HepG2 (cell line): ENCODE measurements around the gene ALG8. TPM values are rescaled to one million over a fixed set of nuclear protein-coding genes. Genes with fewer than 3 reads are reported as not detected.

Experiments
- AHR ChIP-seq: IDR thresholded peaks from 2 replicates; pipeline ENCODE4 v1.6.1; 2018; ENCODE audit warnings: missing genetic modification reagents, missing compliant biosample characterization
- ARNT ChIP-seq: fragments of 450-650 bp; IDR thresholded peaks from 2 replicates; pipeline ENCODE4 v1.6.1; 2017
- BRCA1 ChIP-seq: sonication (generic); formaldehyde crosslinking; IDR thresholded peaks from 2 replicates; pipeline ENCODE4 v1.4.0; 2020; ENCODE audit warnings: missing genetic modification reagents
- ERF ChIP-seq: IDR thresholded peaks from 2 replicates; pipeline ENCODE4 v1.6.1; 2018; ENCODE audit warnings: missing biosample characterization, missing genetic modification reagents
- HMGA1 ChIP-seq: sonication (generic); formaldehyde crosslinking; conservative IDR thresholded peaks from 2 replicates; pipeline ENCODE4 v1.4.0; 2020; ENCODE audit warnings: missing genetic modification reagents
- JUNB ChIP-seq: sonication (generic); formaldehyde crosslinking; IDR thresholded peaks from 2 replicates; pipeline ENCODE4 v1.8.0; 2022; ENCODE audit warnings: missing genetic modification reagents, mild to moderate bottlenecking, borderline replicate concordance
- JUND ChIP-seq: sonication (generic); formaldehyde crosslinking; IDR thresholded peaks from 2 replicates; pipeline ENCODE4 v1.8.0; 2022; ENCODE audit warnings: mild to moderate bottlenecking, missing genetic modification reagents
- MIXL1 ChIP-seq: IDR thresholded peaks from 2 replicates; pipeline ENCODE4 v1.6.1; 2016
- POLR2A ChIP-seq, 2 experiments: IDR thresholded peaks; 2 replicates each; pipeline ENCODE4 v1.6.1; 2011; ENCODE audit warnings: low read depth in 2 of 2, low read length in 2 of 2, mild to moderate bottlenecking in 1 of 2, moderate library complexity in 1 of 2; ENCODE audit not compliant: insufficient read depth in 1 of 2
- POLR2G ChIP-seq: fragments of 200-400 bp; formaldehyde crosslinking; IDR thresholded peaks from 2 replicates; pipeline ENCODE4 v1.6.1; 2018; ENCODE audit warnings: mild to moderate bottlenecking, low read depth, low read length, moderate library complexity
- PTBP1 ChIP-seq: fragments of 200-400 bp; formaldehyde crosslinking; IDR thresholded peaks from 2 replicates; pipeline ENCODE4 v1.6.1; 2018; ENCODE audit warnings: low read length, low read depth; ENCODE audit not compliant: poor library complexity, severe bottlenecking
- RXRA ChIP-seq: sonication (generic); formaldehyde crosslinking; IDR thresholded peaks from 2 replicates; pipeline ENCODE4 v1.5.1; 2020; ENCODE audit warnings: missing genetic modification reagents
- SALL1 ChIP-seq: sonication (generic); formaldehyde crosslinking; IDR thresholded peaks from 2 replicates; pipeline ENCODE4 v1.8.0; 2022; ENCODE audit warnings: mild to moderate bottlenecking, missing genetic modification reagents
- SMARCC2 ChIP-seq: fragments of 450-650 bp; IDR thresholded peaks from 2 replicates; pipeline ENCODE4 v1.6.1; 2017; ENCODE audit warnings: antibody characterized with exemption, mild to moderate bottlenecking
- YEATS2 ChIP-seq: sonication (generic); formaldehyde crosslinking; IDR thresholded peaks from 2 replicates; pipeline ENCODE4 v1.4.0; 2020; ENCODE audit warnings: missing genetic modification reagents, borderline replicate concordance
- ZFX ChIP-seq: sonication (generic); formaldehyde crosslinking; IDR thresholded peaks from 2 replicates; pipeline ENCODE4 v1.4.0; 2020; ENCODE audit warnings: mild to moderate bottlenecking, low read depth, missing genetic modification reagents, moderate library complexity
- ZNF253 ChIP-seq: sonication (generic); formaldehyde crosslinking; IDR thresholded peaks from 2 replicates; pipeline ENCODE4 v1.8.0; 2022; ENCODE audit warnings: mild to moderate bottlenecking, missing genetic modification reagents, borderline replicate concordance
- ZNF331 ChIP-seq: sonication (generic); formaldehyde crosslinking; IDR thresholded peaks from 2 replicates; pipeline ENCODE4 v1.4.0; 2020; ENCODE audit warnings: missing genetic modification reagents
- ZNF382 ChIP-seq: sonication (generic); formaldehyde crosslinking; IDR thresholded peaks from 2 replicates; pipeline ENCODE4 v1.5.0; 2020; ENCODE audit warnings: missing genetic modification reagents, mild to moderate bottlenecking, borderline replicate concordance
- ZNF549 ChIP-seq: sonication (generic); formaldehyde crosslinking; IDR thresholded peaks from 2 replicates; pipeline ENCODE4 v1.5.0; 2020; ENCODE audit warnings: missing genetic modification reagents
- ZNF879 ChIP-seq: sonication (generic); formaldehyde crosslinking; IDR thresholded peaks from 2 replicates; pipeline ENCODE4 v1.8.1; 2023; ENCODE audit warnings: missing genetic modification reagents
- ZSCAN29 ChIP-seq: sonication (generic); formaldehyde crosslinking; conservative IDR thresholded peaks from 2 replicates; pipeline ENCODE4 v1.4.0; 2020; ENCODE audit warnings: mild to moderate bottlenecking, missing genetic modification reagents
- polyA plus RNA-seq, 8 experiments: library from polyadenylated mRNA; depleted of rRNA in 3 of 8; stranded (reverse) in 7 of 8; unstranded in 1 of 8; fragments of >200 nt; fragmentation: Illumina TruSeq in 4 of 8; extraction: Trizol in 4 of 8; gene quantifications; 2 replicates each; pipeline versions ENCODE4 v1.2.1 to v1.2.3, GENCODE V29; 2011 to 2016; ENCODE audit warnings: low read depth in 4 of 8, missing spikeins in 1 of 8, mixed read lengths in 1 of 8; ENCODE audit not compliant: insufficient read depth in 1 of 8
- total RNA-seq, 5 experiments: library from RNA; depleted of rRNA; stranded (reverse); fragments of >200 nt; fragmentation: Illumina TruSeq; extraction: Trizol; gene quantifications; 2 replicates each; pipeline ENCODE4 v1.2.3, GENCODE V29; 2016; ENCODE audit warnings: low read depth in 1 of 5
- TF ChIP-seq, protein P1 (sequence below): sonication (generic); formaldehyde crosslinking; IDR thresholded peaks from 2 replicates; pipeline ENCODE4 v1.4.0; 2020; ENCODE audit warnings: missing genetic modification reagents
- TF ChIP-seq, protein P2 (sequence below): sonication (generic); formaldehyde crosslinking; conservative IDR thresholded peaks from 2 replicates; pipeline ENCODE4 v1.4.0; 2020; ENCODE audit warnings: missing genetic modification reagents
- TF ChIP-seq, protein P3 (sequence below): IDR thresholded peaks from 2 replicates; pipeline ENCODE4 v1.6.1; 2016; ENCODE audit warnings: missing compliant biosample characterization, missing genetic modification reagents, borderline replicate concordance

ALG8 gene
- total and polyA plus RNA-seq, 2 of the 13 experiments (the other 11 are each of a cell fraction or from before 2014, with no cell fraction given), result 75.8 to 88.0 TPM

DNA sequence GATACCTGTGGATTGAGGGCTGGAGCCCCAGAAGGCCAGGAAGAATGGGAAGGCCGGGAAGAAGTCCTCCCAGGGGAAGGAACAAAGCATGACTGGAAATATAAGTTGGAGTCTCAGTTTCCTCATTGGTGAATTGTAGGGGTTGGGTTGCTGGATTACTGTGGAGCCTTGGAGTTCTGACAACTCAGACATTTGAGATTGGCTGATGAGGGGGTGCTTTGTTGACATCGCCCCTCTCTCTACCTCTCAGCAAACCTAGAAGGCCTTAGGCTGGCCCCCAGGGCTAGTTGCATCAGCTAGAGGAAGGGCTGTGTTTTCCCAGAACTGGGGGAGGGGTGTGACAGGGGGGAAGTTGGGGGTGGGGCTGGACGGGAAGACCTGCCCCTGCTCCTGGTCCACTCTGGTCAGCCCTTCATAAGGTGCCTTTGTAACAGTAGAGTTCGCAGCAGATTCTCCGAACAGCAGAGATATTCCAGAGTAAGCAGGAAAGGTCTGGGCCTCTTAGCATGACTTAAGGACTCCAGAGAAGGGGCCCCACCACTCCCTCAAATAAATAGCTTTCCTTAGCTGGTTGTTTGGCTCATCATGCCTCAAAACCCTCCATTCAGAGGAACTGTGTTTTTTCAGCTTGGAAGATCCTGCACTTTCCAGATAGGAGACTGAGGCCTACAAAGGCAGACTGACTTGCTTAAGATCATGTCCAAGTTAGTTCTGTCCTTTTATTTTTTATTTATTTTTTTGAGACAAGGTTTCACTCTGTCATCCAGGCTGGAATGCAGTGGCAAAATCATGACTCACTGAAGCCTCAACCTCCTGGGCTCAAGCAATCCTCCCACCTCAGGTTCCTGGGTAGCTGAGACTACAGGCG lies 88.2 kb downstream of the ALG8 start (continued):
- TF ChIP-seq ZNF331 (CRISPR knock-in tag) (no peak), ARNT (no peak), POLR2A (IDR thresholded peaks at IDR 0.05; ENCODE audit: insufficient read depth in 1 of 2, low read depth in 2 of 2, low read length in 2 of 2) (peak in 1 of 2 experiments; percentile 68; a peak in 2 of 4 replicates), POLR2G (peak; percentile 71), JUNB (CRISPR knock-in tag) (no peak), PTBP1 (no peak), ZNF382 (CRISPR knock-in tag) (no peak), ZNF879 (CRISPR knock-in tag) (no peak), MIXL1 (CRISPR knock-in tag) (no peak), BRCA1 (CRISPR knock-in tag) (no peak), ZFX (CRISPR knock-in tag) (peak; percentile 36; the same call in 1 of the 2 replicates), JUND (CRISPR knock-in tag) (no peak), ZNF549 (CRISPR knock-in tag) (no peak), ZSCAN29 (CRISPR knock-in tag) (no peak), ERF (0 out of 2 replicates have a peak, but pooled peaks have one; percentile 41), RXRA (CRISPR knock-in tag) (no peak; the same call in 1 of the 2 replicates), ZNF253 (CRISPR knock-in tag) (no peak), YEATS2 (CRISPR knock-in tag) (peak; percentile 4; the same call in 1 of the 2 replicates), SALL1 (CRISPR knock-in tag) (peak; percentile 34; the same call in 1 of the 2 replicates), AHR (no peak), HMGA1 (CRISPR knock-in tag) (no peak), SMARCC2 (no peak)
- TF ChIP-seq, protein P1, sequence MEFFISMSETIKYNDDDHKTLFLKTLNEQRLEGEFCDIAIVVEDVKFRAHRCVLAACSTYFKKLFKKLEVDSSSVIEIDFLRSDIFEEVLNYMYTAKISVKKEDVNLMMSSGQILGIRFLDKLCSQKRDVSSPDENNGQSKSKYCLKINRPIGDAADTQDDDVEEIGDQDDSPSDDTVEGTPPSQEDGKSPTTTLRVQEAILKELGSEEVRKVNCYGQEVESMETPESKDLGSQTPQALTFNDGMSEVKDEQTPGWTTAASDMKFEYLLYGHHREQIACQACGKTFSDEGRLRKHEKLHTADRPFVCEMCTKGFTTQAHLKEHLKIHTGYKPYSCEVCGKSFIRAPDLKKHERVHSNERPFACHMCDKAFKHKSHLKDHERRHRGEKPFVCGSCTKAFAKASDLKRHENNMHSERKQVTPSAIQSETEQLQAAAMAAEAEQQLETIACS (CRISPR knock-in tag), result no peak
- TF ChIP-seq, protein P2, sequence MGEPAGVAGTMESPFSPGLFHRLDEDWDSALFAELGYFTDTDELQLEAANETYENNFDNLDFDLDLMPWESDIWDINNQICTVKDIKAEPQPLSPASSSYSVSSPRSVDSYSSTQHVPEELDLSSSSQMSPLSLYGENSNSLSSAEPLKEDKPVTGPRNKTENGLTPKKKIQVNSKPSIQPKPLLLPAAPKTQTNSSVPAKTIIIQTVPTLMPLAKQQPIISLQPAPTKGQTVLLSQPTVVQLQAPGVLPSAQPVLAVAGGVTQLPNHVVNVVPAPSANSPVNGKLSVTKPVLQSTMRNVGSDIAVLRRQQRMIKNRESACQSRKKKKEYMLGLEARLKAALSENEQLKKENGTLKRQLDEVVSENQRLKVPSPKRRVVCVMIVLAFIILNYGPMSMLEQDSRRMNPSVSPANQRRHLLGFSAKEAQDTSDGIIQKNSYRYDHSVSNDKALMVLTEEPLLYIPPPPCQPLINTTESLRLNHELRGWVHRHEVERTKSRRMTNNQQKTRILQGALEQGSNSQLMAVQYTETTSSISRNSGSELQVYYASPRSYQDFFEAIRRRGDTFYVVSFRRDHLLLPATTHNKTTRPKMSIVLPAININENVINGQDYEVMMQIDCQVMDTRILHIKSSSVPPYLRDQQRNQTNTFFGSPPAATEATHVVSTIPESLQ (CRISPR knock-in tag), result no peak
- TF ChIP-seq, protein P3, sequence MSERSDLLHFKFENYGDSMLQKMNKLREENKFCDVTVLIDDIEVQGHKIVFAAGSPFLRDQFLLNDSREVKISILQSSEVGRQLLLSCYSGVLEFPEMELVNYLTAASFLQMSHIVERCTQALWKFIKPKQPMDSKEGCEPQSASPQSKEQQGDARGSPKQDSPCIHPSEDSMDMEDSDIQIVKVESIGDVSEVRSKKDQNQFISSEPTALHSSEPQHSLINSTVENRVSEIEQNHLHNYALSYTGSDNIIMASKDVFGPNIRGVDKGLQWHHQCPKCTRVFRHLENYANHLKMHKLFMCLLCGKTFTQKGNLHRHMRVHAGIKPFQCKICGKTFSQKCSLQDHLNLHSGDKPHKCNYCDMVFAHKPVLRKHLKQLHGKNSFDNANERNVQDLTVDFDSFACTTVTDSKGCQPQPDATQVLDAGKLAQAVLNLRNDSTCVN (CRISPR knock-in tag), result 0 out of 2 replicates have a peak, but pooled peaks have one; percentile 22
